Panc1 (cell line): Measurements from ENCODE around the gene NLRP6. TPM values are rescaled to one million over a fixed set of nuclear protein-coding genes. Genes with fewer than 3 reads are reported as not detected.

Source experiments
- ATAC-seq: fragments of 200-7000 bp; cut with Tn5 transposase; 2 replicates; pipeline ENCODE4 v1.9.1; 2020; ENCODE audit warnings: mild to moderate bottlenecking, moderate library complexity
- BruUV-seq: library from RNA; stranded (reverse); fragments of 400-500 nt; replicated peaks from 2 replicates; lab custom pipeline; 2021; lab: Mats Ljungman, UMichigan
- CTCF ChIA-PET: fragments of 300-600 bp; sonication (Branson Sonifier 250); formaldehyde crosslinking; loops from one replicate; lab custom pipeline; 2022; ENCODE audit warnings: antibody characterized with exemption; lab: Charles Lee
- POLR2A ChIA-PET: fragments of 300-600 bp; sonication (Branson Sonifier 250); formaldehyde crosslinking; loops from one replicate; lab custom pipeline; 2022; ENCODE audit warnings: antibody characterized with exemption; lab: Charles Lee
- DNase-seq: peaks from one replicate; pipeline ENCODE4 v3.0.0-alpha.2; 2010; ENCODE audit warnings: low read depth, low spot score
- H3K27ac ChIP-seq: 2 replicates; pipeline ENCODE4 v1.5.1; 2011; ENCODE audit warnings: mild to moderate bottlenecking, low read length, inconsistent platforms
- H3K27me3 ChIP-seq: fragments of 200-500 bp; sonication (Bioruptor generic); 2 replicates; pipeline ENCODE4 v1.6.0; 2014; ENCODE audit warnings: low read length, inconsistent platforms; ENCODE audit not compliant: control insufficient read depth, insufficient read depth
- H3K36me3 ChIP-seq: fragments of 200-500 bp; sonication (Bioruptor generic); 2 replicates; pipeline ENCODE4 v1.5.1; 2014; ENCODE audit warnings: inconsistent platforms, mild to moderate bottlenecking, low read length, moderate library complexity; ENCODE audit not compliant: control insufficient read depth, insufficient read depth
- H3K4me1 ChIP-seq: 2 replicates; pipeline ENCODE4 v1.5.1; 2011; ENCODE audit warnings: inconsistent platforms, mild to moderate bottlenecking, low read length, moderate library complexity; ENCODE audit not compliant: control insufficient read depth, insufficient read depth
- H3K4me3 ChIP-seq, 2 experiments: 2 replicates each; pipeline ENCODE4 v1.5.1; 2011 to 2012; ENCODE audit warnings: low read depth in 2 of 2, low read length in 2 of 2, mild to moderate bottlenecking in 2 of 2, inconsistent platforms in 1 of 2, moderate library complexity in 1 of 2
- H3K9me3 ChIP-seq: fragments of 200-500 bp; sonication (Bioruptor generic); 2 replicates; pipeline ENCODE4 v1.5.1; 2014; ENCODE audit warnings: low read depth, mild to moderate bottlenecking, inconsistent platforms, low read length, moderate library complexity; ENCODE audit not compliant: control insufficient read depth, insufficient read depth
- POLR2AphosphoS5 ChIP-seq: IDR thresholded peaks from 2 replicates; pipeline ENCODE4 v1.6.1; 2012; ENCODE audit warnings: mild to moderate bottlenecking, low read depth, low read length, moderate library complexity
- SIN3A ChIP-seq: IDR thresholded peaks from 2 replicates; pipeline ENCODE4 v1.6.1; 2012; ENCODE audit warnings: low read depth, mild to moderate bottlenecking, low read length, moderate library complexity, borderline replicate concordance; ENCODE audit not compliant: insufficient read depth
- TCF7L2 ChIP-seq: IDR thresholded peaks from 2 replicates; pipeline ENCODE4 v1.6.1; 2011; ENCODE audit warnings: mild to moderate bottlenecking, low read depth, low read length, inconsistent platforms
- in situ Hi-C: cut with HindIII; loops from 2 replicates; pipeline ENCODE4 v1.10.0; 2016; ENCODE audit warnings: low sequenced_read_pairs, low pct_unique_long_range_greater_than_20kb
- intact Hi-C: fragments of 100-400 bp; cut with micrococcal nuclease; formaldehyde crosslinking; loops from one replicate; pipeline ENCODE4 v1.10.0; 2022; ENCODE audit not compliant: unreplicated experiment
- total RNA-seq: library from RNA; stranded (reverse); gene quantifications from one replicate; pipeline ENCODE4 v1.2.1, GENCODE V29; 2021; ENCODE audit not compliant: unreplicated experiment
- TF ChIP-seq, protein P1 (sequence below): fragments of 450-650 bp; IDR thresholded peaks from 2 replicates; pipeline ENCODE4 v1.5.1; 2017; ENCODE audit warnings: mild to moderate bottlenecking
- TF ChIP-seq, protein P2 (sequence below), 2 experiments: IDR thresholded peaks; 2 replicates each; pipeline ENCODE4 v1.6.1; 2011 to 2012; ENCODE audit warnings: low read depth in 2 of 2, control low read depth in 1 of 2, low read length in 1 of 2, mild to moderate bottlenecking in 1 of 2, moderate library complexity in 1 of 2; ENCODE audit not compliant: insufficient read depth in 1 of 2

NLRP6 gene
- total RNA-seq, 1 experiment from 2014 or later = 0.59 TPM

DNA sequence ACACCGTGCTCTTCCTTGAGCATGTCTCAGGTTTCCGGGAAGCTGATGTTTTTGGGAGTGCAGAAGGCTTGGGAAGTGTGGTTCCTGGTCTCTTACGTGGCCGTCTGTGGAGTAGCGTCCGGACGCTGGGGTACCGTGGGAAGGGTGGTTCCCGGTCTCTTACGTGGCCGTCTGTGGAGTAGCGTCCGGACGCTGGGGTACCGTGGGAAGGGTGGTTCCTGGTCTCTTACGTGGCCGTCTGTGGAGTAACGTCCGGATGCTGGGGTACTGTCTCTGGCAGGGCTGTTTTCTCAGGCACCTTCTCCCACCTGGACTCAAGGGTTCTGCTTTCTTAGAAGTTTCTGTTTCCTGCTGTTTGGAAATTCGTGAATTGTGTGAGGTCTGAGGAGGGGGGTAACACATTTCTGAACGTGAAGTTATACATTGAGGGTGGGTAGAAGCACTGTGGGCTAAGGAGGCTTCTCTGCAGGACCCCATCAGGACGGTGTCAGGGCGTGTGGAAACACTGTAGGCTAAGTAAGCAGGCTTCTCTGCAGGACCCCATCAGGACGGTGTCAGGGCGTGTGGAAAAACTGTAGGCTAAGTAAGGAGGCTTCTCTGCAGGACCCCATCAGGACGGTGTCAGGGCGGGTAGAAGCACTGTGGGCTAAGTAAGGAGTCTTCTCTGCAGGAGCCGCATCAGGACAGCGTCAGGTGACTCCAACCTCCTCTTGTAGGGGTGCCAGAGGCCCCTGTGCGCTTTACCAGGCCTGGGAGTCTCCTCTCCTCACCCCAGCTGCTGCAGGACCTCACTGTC is 47.8 kb downstream of the NLRP6 start:
- H3K9me3 ChIP-seq = no peaks in the 10 kb centered on the region
- BruUV-seq = no TSS peak
- no peaks in the 10 kb centered on the region for H3K36me3 ChIP-seq
- TF ChIP-seq SIN3A = no peak
- TF ChIP-seq, protein P1, sequence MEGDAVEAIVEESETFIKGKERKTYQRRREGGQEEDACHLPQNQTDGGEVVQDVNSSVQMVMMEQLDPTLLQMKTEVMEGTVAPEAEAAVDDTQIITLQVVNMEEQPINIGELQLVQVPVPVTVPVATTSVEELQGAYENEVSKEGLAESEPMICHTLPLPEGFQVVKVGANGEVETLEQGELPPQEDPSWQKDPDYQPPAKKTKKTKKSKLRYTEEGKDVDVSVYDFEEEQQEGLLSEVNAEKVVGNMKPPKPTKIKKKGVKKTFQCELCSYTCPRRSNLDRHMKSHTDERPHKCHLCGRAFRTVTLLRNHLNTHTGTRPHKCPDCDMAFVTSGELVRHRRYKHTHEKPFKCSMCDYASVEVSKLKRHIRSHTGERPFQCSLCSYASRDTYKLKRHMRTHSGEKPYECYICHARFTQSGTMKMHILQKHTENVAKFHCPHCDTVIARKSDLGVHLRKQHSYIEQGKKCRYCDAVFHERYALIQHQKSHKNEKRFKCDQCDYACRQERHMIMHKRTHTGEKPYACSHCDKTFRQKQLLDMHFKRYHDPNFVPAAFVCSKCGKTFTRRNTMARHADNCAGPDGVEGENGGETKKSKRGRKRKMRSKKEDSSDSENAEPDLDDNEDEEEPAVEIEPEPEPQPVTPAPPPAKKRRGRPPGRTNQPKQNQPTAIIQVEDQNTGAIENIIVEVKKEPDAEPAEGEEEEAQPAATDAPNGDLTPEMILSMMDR = no peak
- TF ChIP-seq, protein P2, sequence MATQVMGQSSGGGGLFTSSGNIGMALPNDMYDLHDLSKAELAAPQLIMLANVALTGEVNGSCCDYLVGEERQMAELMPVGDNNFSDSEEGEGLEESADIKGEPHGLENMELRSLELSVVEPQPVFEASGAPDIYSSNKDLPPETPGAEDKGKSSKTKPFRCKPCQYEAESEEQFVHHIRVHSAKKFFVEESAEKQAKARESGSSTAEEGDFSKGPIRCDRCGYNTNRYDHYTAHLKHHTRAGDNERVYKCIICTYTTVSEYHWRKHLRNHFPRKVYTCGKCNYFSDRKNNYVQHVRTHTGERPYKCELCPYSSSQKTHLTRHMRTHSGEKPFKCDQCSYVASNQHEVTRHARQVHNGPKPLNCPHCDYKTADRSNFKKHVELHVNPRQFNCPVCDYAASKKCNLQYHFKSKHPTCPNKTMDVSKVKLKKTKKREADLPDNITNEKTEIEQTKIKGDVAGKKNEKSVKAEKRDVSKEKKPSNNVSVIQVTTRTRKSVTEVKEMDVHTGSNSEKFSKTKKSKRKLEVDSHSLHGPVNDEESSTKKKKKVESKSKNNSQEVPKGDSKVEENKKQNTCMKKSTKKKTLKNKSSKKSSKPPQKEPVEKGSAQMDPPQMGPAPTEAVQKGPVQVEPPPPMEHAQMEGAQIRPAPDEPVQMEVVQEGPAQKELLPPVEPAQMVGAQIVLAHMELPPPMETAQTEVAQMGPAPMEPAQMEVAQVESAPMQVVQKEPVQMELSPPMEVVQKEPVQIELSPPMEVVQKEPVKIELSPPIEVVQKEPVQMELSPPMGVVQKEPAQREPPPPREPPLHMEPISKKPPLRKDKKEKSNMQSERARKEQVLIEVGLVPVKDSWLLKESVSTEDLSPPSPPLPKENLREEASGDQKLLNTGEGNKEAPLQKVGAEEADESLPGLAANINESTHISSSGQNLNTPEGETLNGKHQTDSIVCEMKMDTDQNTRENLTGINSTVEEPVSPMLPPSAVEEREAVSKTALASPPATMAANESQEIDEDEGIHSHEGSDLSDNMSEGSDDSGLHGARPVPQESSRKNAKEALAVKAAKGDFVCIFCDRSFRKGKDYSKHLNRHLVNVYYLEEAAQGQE (IDR thresholded peaks at IDR 0.05; ENCODE audit: insufficient read depth in 1 of 2, low read depth in 2 of 2, low read length in 1 of 2) = no peak
- no peak for TF ChIP-seq TCF7L2
- no peak for TF ChIP-seq POLR2AphosphoS5
- ChIA-PET CTCF (no interaction called here), POLR2A (interaction anchor here (0.8 kb wide), 1 partner anchor 78 kb away, joined by 5 read pairs; no protein-coding TSS in a partner anchor)
- no peaks in the 10 kb centered on the region for H3K27me3 ChIP-seq
- in situ Hi-C loops = no loop called here
- no peak overlapping the region for H3K4me3 ChIP-seq
- DNase-seq (no peak), ATAC-seq (peak; percentile 48)
- peaks cover 32% of the 10 kb centered on the region for H3K4me1 ChIP-seq
- peak overlapping the region; percentile 62 for H3K27ac ChIP-seq
- intact Hi-C loops = no loop called here

DNA sequence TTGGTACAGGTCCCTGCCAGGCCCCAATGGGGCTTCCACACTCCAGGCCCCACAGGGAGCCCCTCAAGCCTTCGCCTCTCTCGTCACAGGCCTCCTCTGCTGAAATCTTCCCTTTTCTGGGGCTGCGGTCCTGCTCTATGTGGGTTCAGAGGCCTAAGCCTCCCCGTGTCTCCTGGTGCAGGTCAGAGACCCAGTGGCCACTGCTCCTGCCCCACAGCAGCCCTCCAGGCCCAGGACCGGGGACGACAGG is 48.3 kb downstream of the NLRP6 start:
- POLR2A ChIA-PET = no interaction called here
- H3K4me1 ChIP-seq = peaks cover 32% of the 10 kb centered on the region
- ATAC-seq = no peak; the same call in 1 of the 2 replicates
- H3K27ac ChIP-seq = peak overlapping the region; percentile 62
- no peaks in the 10 kb centered on the region for H3K36me3 ChIP-seq
- no peak for TF ChIP-seq SIN3A
- TF ChIP-seq, protein P2 (IDR thresholded peaks at IDR 0.05; ENCODE audit: insufficient read depth in 1 of 2, low read depth in 2 of 2, low read length in 1 of 2) = no peak
- TF ChIP-seq TCF7L2 = no peak
- TF ChIP-seq POLR2AphosphoS5 = no peak
- TF ChIP-seq, protein P1 = no peak
- intact Hi-C loops = no loop called here
- no peak for DNase-seq
- H3K4me3 ChIP-seq = no peak overlapping the region
- no TSS peak for BruUV-seq
- no peaks in the 10 kb centered on the region for H3K27me3 ChIP-seq
- in situ Hi-C loops = no loop called here
- CTCF ChIA-PET = no interaction called here
- no peaks in the 10 kb centered on the region for H3K9me3 ChIP-seq
